ENCODE results near the gene TACC3.

The TACC3 gene

GRCh38 chr4:1758306-1759121 lies 37.2 kb downstream of the TACC3 start:
- TF ChIP-seq, protein P1, sequence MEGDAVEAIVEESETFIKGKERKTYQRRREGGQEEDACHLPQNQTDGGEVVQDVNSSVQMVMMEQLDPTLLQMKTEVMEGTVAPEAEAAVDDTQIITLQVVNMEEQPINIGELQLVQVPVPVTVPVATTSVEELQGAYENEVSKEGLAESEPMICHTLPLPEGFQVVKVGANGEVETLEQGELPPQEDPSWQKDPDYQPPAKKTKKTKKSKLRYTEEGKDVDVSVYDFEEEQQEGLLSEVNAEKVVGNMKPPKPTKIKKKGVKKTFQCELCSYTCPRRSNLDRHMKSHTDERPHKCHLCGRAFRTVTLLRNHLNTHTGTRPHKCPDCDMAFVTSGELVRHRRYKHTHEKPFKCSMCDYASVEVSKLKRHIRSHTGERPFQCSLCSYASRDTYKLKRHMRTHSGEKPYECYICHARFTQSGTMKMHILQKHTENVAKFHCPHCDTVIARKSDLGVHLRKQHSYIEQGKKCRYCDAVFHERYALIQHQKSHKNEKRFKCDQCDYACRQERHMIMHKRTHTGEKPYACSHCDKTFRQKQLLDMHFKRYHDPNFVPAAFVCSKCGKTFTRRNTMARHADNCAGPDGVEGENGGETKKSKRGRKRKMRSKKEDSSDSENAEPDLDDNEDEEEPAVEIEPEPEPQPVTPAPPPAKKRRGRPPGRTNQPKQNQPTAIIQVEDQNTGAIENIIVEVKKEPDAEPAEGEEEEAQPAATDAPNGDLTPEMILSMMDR (IDR thresholded peaks at IDR 0.05) = no peak
- TF ChIP-seq ZFX (IDR thresholded peaks at IDR 0.05; ENCODE audit: borderline replicate concordance) = no peak
- H3K27ac ChIP-seq = no peak overlapping the region

DNA sequence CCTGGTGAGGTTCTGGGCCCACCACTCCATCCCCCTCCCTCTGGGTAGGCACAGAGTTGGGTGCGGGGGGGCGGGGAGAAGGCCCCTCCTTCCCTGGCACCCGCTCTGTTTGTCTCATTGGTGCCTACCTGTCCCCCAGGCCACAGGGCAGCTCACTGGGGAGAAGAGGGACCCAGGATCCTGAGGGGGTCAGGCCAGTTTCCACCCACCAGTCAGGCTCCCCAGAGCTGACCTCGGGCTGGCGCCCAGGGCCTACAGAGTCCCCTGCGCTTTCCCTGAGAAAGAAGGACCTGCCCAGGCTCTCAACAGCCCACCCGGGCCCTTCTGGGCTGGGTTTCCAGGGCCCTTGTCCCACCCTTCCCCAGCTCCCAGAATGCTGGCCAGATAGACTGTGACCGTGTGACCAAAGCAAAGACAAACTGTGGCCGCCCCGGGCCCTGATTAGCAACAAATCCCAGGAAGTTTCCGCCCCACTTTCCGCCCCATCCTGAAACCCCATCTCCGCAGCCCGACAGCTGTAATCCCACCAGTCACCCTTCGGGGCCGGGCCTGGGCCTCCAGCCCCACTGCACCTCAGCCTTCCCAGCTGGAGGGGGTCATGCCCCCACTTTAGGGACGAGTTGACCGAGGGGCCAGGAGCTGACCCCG lies 38.0 kb downstream of the TACC3 start:
- no peak overlapping the region for H3K27ac ChIP-seq
- TF ChIP-seq, protein P1 (IDR thresholded peaks at IDR 0.05) = no peak
- TF ChIP-seq ZFX (IDR thresholded peaks at IDR 0.05; ENCODE audit: borderline replicate concordance) = no peak

DNA sequence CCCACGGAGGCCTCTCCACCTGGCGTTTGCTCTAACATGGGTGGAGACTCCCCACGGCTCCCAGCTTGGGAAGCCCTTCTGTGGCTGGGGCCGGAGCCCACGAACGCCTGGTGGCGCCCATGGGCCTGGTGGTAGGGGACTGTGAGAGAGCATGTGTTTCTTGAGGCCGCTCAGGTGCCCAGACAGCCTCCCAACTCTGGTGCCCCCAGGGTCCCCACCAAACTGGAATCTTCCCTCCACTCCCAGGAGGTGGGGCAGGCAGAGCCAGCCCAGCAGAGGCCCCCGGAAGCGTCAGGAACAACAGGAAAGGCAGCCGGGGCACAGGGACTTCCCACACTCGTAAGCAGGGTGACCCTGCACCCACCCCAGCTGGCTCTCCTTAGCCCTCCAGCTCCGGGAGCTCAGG lies 38.5 kb downstream of the TACC3 start:
- no peak overlapping the region for H3K27ac ChIP-seq
- no peak for TF ChIP-seq ZFX (IDR thresholded peaks at IDR 0.05; ENCODE audit: borderline replicate concordance)
- TF ChIP-seq, protein P1 (IDR thresholded peaks at IDR 0.05) = no peak

GRCh38 chr4:1760521-1761071 lies 39.3 kb downstream of the TACC3 start:
- no peak for TF ChIP-seq ZFX (IDR thresholded peaks at IDR 0.05; ENCODE audit: borderline replicate concordance)
- TF ChIP-seq, protein P1 (IDR thresholded peaks at IDR 0.05) = no peak
- H3K27ac ChIP-seq = no peak overlapping the region

GRCh38 chr4:1761130-1761689 lies 39.9 kb downstream of the TACC3 start:
- TF ChIP-seq, protein P1 (IDR thresholded peaks at IDR 0.05) = no peak
- TF ChIP-seq ZFX (IDR thresholded peaks at IDR 0.05; ENCODE audit: borderline replicate concordance) = no peak
- no peak overlapping the region for H3K27ac ChIP-seq

GRCh38 chr4:1762264-1763010 lies 41.1 kb downstream of the TACC3 start:
- H3K27ac ChIP-seq = no peak overlapping the region
- TF ChIP-seq, protein P1 (IDR thresholded peaks at IDR 0.05) = no peak
- no peak for TF ChIP-seq ZFX (IDR thresholded peaks at IDR 0.05; ENCODE audit: borderline replicate concordance)

All from 22Rv1 (cell line).